HG03521 (cell line): Measurements from ENCODE around the gene COL4A1.

ENCODE experiments used
- ATAC-seq: cut with Tn5 transposase; IDR thresholded peaks from one replicate; pipeline ENCODE4 v1.9.1; 2021; ENCODE audit warnings: mild to moderate bottlenecking, moderate library complexity; ENCODE audit not compliant: unreplicated experiment

COL4A1 gene

GRCh38 chr13:110177790-110178189 is 129.2 kb downstream of the COL4A1 start:
- no peak for ATAC-seq

- no peak for ATAC-seq
Observed at GRCh38 chr13:110176431-110176830, 130.5 kb downstream of the COL4A1 start.

GRCh38 chr13:110173247-110173818 is 133.6 kb downstream of the COL4A1 start:
- ATAC-seq: no peak

- ATAC-seq: no peak
Observed at GRCh38 chr13:110170882-110171281, 136.1 kb downstream of the COL4A1 start.

GRCh38 chr13:110170020-110170790 is 136.8 kb downstream of the COL4A1 start:
- ATAC-seq: no peak

- no peak for ATAC-seq
Observed at GRCh38 chr13:110168999-110169933, 137.7 kb downstream of the COL4A1 start.

- no peak for ATAC-seq
Observed at GRCh38 chr13:110166598-110166997, 140.4 kb downstream of the COL4A1 start.

GRCh38 chr13:110164706-110165105 is 142.3 kb downstream of the COL4A1 start:
- no peak for ATAC-seq

- no peak for ATAC-seq
Observed at GRCh38 chr13:110162866-110163658, 143.9 kb downstream of the COL4A1 start.

- no peak for ATAC-seq
Observed at GRCh38 chr13:110162053-110162452, 144.9 kb downstream of the COL4A1 start.

- ATAC-seq: no peak
Observed at GRCh38 chr13:110161112-110161882, 145.7 kb downstream of the COL4A1 start.

GRCh38 chr13:110158226-110158625 is 148.7 kb downstream of the COL4A1 start:
- ATAC-seq: no peak

- ATAC-seq: no peak
Observed at GRCh38 chr13:110157718-110158117, 149.2 kb downstream of the COL4A1 start.

- no peak for ATAC-seq
Observed at GRCh38 chr13:110156301-110157049, 150.5 kb downstream of the COL4A1 start.

- ATAC-seq: no peak
Observed at GRCh38 chr13:110155072-110155471, 151.9 kb downstream of the COL4A1 start.

GRCh38 chr13:110154410-110154933 is 152.5 kb downstream of the COL4A1 start:
- ATAC-seq: no peak

GRCh38 chr13:110152351-110152750 is 154.6 kb downstream of the COL4A1 start:
- no peak for ATAC-seq

GRCh38 chr13:110151462-110151861 is 155.5 kb downstream of the COL4A1 start:
- ATAC-seq: no peak
